Neural progenitor cell (in vitro differentiated cells): ENCODE measurements around the gene KRT35. TPM values are rescaled to one million over a fixed set of nuclear protein-coding genes. Genes with fewer than 3 reads are reported as not detected.

ENCODE experiments used
- DNase-seq: peaks from one replicate; pipeline ENCODE4 v3.0.0-alpha.2; 2016; ENCODE audit warnings: low spot score
- H2AFZ ChIP-seq: fragments of 200-600 bp; sonication (generic); replicated peaks from 2 replicates; pipeline ENCODE4 v1.6.1; 2016; ENCODE audit warnings: antibody characterized with exemption
- H3F3A ChIP-seq: fragments of 200-600 bp; sonication (generic); 2 replicates; pipeline ENCODE4 v1.6.1; 2016; ENCODE audit warnings: antibody characterized with exemption, low read depth
- H3K27ac ChIP-seq: fragments of 200-600 bp; sonication (generic); 2 replicates; pipeline ENCODE4 v1.5.1; 2016; ENCODE audit warnings: mild to moderate bottlenecking
- H3K27me3 ChIP-seq: fragments of 200-600 bp; sonication (generic); 2 replicates; pipeline ENCODE4 v1.6.1; 2016; ENCODE audit warnings: mild to moderate bottlenecking, moderate library complexity
- H3K36me3 ChIP-seq: fragments of 200-600 bp; sonication (generic); 2 replicates; pipeline ENCODE4 v1.5.1; 2016
- H3K4me1 ChIP-seq: fragments of 200-600 bp; sonication (generic); 2 replicates; pipeline ENCODE4 v1.6.1; 2016; ENCODE audit warnings: mixed run types
- H3K4me2 ChIP-seq: fragments of 200-600 bp; sonication (generic); 2 replicates; pipeline ENCODE4 v1.6.1; 2016
- H3K4me3 ChIP-seq: fragments of 200-600 bp; sonication (generic); 2 replicates; pipeline ENCODE4 v1.5.1; 2016
- H3K79me2 ChIP-seq: fragments of 200-600 bp; sonication (generic); 2 replicates; pipeline ENCODE4 v1.6.1; 2016; ENCODE audit warnings: low read depth
- H3K9ac ChIP-seq: fragments of 200-600 bp; sonication (generic); 2 replicates; pipeline ENCODE4 v1.6.1; 2016
- H3K9me3 ChIP-seq: fragments of 200-600 bp; sonication (generic); 2 replicates; pipeline ENCODE4 v1.5.1; 2016; ENCODE audit warnings: low read depth
- H4K20me1 ChIP-seq: fragments of 200-600 bp; sonication (generic); 2 replicates; pipeline ENCODE4 v1.6.1; 2016; ENCODE audit warnings: low read depth
- H3K27ac Mint-ChIP-seq: 3 replicates; pipeline ENCODE4 v1.8.0; 2021; ENCODE audit warnings: mixed read lengths
- H3K27me3 Mint-ChIP-seq: 2 replicates; pipeline ENCODE4 v1.8.0; 2022; ENCODE audit warnings: low read depth, mild to moderate bottlenecking, inconsistent platforms, moderate library complexity, mixed read lengths; ENCODE audit not compliant: insufficient read depth
- H3K36me3 Mint-ChIP-seq: 3 replicates; pipeline ENCODE4 v1.8.0; 2021; ENCODE audit warnings: mixed read lengths
- H3K4me1 Mint-ChIP-seq: 3 replicates; pipeline ENCODE4 v1.8.0; 2021; ENCODE audit warnings: mixed read lengths
- H3K4me3 Mint-ChIP-seq: 3 replicates; pipeline ENCODE4 v1.8.0; 2021; ENCODE audit warnings: mild to moderate bottlenecking, moderate library complexity, mixed read lengths
- H3K9me3 Mint-ChIP-seq: 3 replicates; pipeline ENCODE4 v1.8.0; 2020; ENCODE audit warnings: mixed read lengths
- CTCF ChIP-seq: fragments of 200-600 bp; sonication (generic); IDR thresholded peaks from 2 replicates; pipeline ENCODE4 v1.5.1; 2017; ENCODE audit warnings: antibody characterized with exemption, mild to moderate bottlenecking
- EZH2 ChIP-seq: fragments of 200-600 bp; sonication (generic); IDR thresholded peaks from 2 replicates; pipeline ENCODE4 v1.6.1; 2017; ENCODE audit warnings: antibody characterized with exemption, mild to moderate bottlenecking, moderate library complexity
- EZH2phosphoT487 ChIP-seq: fragments of 200-600 bp; sonication (generic); IDR thresholded peaks from 2 replicates; pipeline ENCODE4 v1.6.1; 2017; ENCODE audit warnings: antibody characterized with exemption
- total RNA-seq: library from RNA; depleted of rRNA; stranded (reverse); fragments of >200 nt; gene quantifications from 2 replicates; pipeline ENCODE4 v1.2.3, GENCODE V29; 2015; ENCODE audit warnings: low replicate concordance

KRT35 gene
- total RNA-seq, 1 donor from 2014 or later, result not detected

DNA sequence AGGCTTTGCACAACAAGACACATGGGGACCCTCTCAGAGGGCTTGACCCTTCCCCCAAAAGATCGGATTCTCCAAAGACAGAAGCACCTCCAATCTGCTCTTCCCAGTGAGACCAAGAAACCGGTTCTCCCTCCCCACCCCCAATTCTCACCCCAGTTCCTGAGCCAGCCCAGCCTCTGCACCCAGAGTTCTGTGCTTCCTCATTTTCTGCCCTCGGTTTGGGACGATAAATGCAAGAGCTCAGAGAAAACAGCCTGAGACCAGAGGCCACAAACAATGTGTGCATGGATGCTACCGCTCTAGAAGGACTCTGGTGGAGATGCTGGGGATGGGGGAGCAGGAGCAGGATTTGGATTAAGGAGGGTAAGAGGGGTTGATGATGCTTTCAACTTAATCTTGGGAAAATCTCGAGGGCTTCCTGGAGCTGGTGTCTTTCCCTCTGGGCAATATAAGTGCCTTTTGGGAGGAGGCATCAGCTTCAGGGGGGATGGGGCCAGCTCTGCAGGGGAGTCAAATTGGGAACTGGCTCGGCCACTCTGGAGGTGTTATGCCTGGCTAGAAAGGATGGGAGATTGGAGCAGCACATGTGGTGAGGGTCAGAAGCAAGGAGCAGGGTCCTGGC, 31.7 kb upstream of the KRT35 start:
- no peak overlapping the region for H3K9ac ChIP-seq
- no peak overlapping the region for H3K4me3 ChIP-seq
- Mint-ChIP-seq H3K36me3 (no peaks in the 10 kb centered on the region), H3K9me3 (no peaks in the 10 kb centered on the region), H3K4me1 (peaks cover 13% of the 10 kb centered on the region), H3K27me3 (peaks cover 18% of the 10 kb centered on the region), H3K27ac (no peak overlapping the region), H3K4me3 (no peak overlapping the region)
- H2AFZ ChIP-seq, result no peak overlapping the region
- peaks cover 15% of the 10 kb centered on the region for H3K4me1 ChIP-seq
- no peaks in the 10 kb centered on the region for H4K20me1 ChIP-seq
- H3K27ac ChIP-seq, result no peak overlapping the region
- no peak overlapping the region for H3K4me2 ChIP-seq
- TF ChIP-seq CTCF, result no peak
- TF ChIP-seq EZH2, result no peak
- no peak for TF ChIP-seq EZH2phosphoT487
- no peaks in the 10 kb centered on the region for H3K9me3 ChIP-seq
- no peaks in the 10 kb centered on the region for H3K27me3 ChIP-seq
- no peaks in the 10 kb centered on the region for H3K79me2 ChIP-seq
- no peaks in the 10 kb centered on the region for H3F3A ChIP-seq
- DNase-seq, result no peak
- no peaks in the 10 kb centered on the region for H3K36me3 ChIP-seq

- TF ChIP-seq EZH2, result no peak
- no peak for TF ChIP-seq EZH2phosphoT487
- no peak for TF ChIP-seq CTCF
- Histone ChIP-seq H3K27me3 (no peaks in the 10 kb centered on the region), H3F3A (no peaks in the 10 kb centered on the region), H3K4me1 (peaks cover 15% of the 10 kb centered on the region), H2AFZ (no peak overlapping the region), H3K9me3 (no peaks in the 10 kb centered on the region), H3K4me3 (no peak overlapping the region), H3K27ac (no peak overlapping the region), H3K79me2 (no peaks in the 10 kb centered on the region), H3K9ac (no peak overlapping the region), H4K20me1 (no peaks in the 10 kb centered on the region), H3K36me3 (no peaks in the 10 kb centered on the region), H3K4me2 (no peak overlapping the region)
- Mint-ChIP-seq H3K4me3 (no peak overlapping the region), H3K4me1 (peaks cover 16% of the 10 kb centered on the region), H3K36me3 (no peaks in the 10 kb centered on the region), H3K9me3 (no peaks in the 10 kb centered on the region), H3K27me3 (peaks cover 15% of the 10 kb centered on the region), H3K27ac (no peak overlapping the region)
- no peak for DNase-seq
Observed at GRCh38 chr17:41511716-41512115, 30.8 kb upstream of the KRT35 start.

DNA sequence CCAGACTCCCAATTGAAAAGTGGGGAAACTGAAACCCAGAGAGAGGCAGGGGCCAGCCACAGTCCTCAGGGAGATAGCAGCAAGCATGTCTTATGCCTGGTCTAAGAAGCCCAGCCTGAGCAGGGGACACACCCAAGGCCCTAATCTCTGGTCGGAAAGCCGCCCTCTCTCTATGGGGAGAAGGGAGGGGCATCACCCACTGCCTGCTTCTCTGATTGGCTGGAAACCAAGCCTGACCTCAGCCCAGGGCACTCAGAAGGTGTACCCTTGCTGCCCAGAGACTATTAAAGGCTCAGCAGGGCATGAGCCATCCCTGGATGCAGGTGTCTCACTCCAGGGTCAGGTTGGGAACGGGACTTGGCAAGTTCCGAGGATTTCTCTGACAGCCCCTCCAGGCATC, 30.2 kb upstream of the KRT35 start:
- peaks cover 16% of the 10 kb centered on the region for H3K4me1 Mint-ChIP-seq
- H3K4me3 ChIP-seq, result no peak overlapping the region
- H3K9me3 Mint-ChIP-seq, result no peaks in the 10 kb centered on the region
- H3K36me3 ChIP-seq, result no peaks in the 10 kb centered on the region
- no peak overlapping the region for H2AFZ ChIP-seq
- peaks cover 15% of the 10 kb centered on the region for H3K4me1 ChIP-seq
- H3K4me3 Mint-ChIP-seq, result no peak overlapping the region
- H3K27me3 ChIP-seq, result no peaks in the 10 kb centered on the region
- H3K27me3 Mint-ChIP-seq, result peaks cover 15% of the 10 kb centered on the region
- H3K27ac Mint-ChIP-seq, result no peak overlapping the region
- no peak overlapping the region for H3K9ac ChIP-seq
- no peaks in the 10 kb centered on the region for H3K79me2 ChIP-seq
- no peak overlapping the region for H3K4me2 ChIP-seq
- no peaks in the 10 kb centered on the region for H3K9me3 ChIP-seq
- peak; percentile 36 for DNase-seq
- H4K20me1 ChIP-seq, result no peaks in the 10 kb centered on the region
- no peak overlapping the region for H3K27ac ChIP-seq
- H3K36me3 Mint-ChIP-seq, result no peaks in the 10 kb centered on the region
- no peak for TF ChIP-seq EZH2phosphoT487
- no peak for TF ChIP-seq EZH2
- no peaks in the 10 kb centered on the region for H3F3A ChIP-seq

GRCh38 chr17:41510251-41511065, 29.5 kb upstream of the KRT35 start:
- H3K4me1 Mint-ChIP-seq, result peaks cover 16% of the 10 kb centered on the region
- peak overlapping the region; percentile 5 for H3K4me2 ChIP-seq
- no peak overlapping the region for H3K4me3 ChIP-seq
- no peaks in the 10 kb centered on the region for H3K9me3 ChIP-seq
- no peak overlapping the region for H2AFZ ChIP-seq
- no peaks in the 10 kb centered on the region for H3K36me3 Mint-ChIP-seq
- H3K79me2 ChIP-seq, result no peaks in the 10 kb centered on the region
- H3K9me3 Mint-ChIP-seq, result no peaks in the 10 kb centered on the region
- H3K27me3 Mint-ChIP-seq, result peaks cover 14% of the 10 kb centered on the region
- no peak overlapping the region for H3K27ac ChIP-seq
- H3F3A ChIP-seq, result no peaks in the 10 kb centered on the region
- peaks cover 15% of the 10 kb centered on the region for H3K4me1 ChIP-seq
- no peaks in the 10 kb centered on the region for H3K36me3 ChIP-seq
- no peak overlapping the region for H3K9ac ChIP-seq
- no peaks in the 10 kb centered on the region for H4K20me1 ChIP-seq
- no peak overlapping the region for H3K4me3 Mint-ChIP-seq
- DNase-seq, result no peak
- no peaks in the 10 kb centered on the region for H3K27me3 ChIP-seq
- peak overlapping the region; percentile 30 for H3K27ac Mint-ChIP-seq
- no peak for TF ChIP-seq CTCF
- no peak for TF ChIP-seq EZH2
- no peak for TF ChIP-seq EZH2phosphoT487
